GM19468 (cell line): ENCODE measurements around the gene PDXK.
"Not testable (repeated sequence)": the region's sequence is repeated elsewhere in the genome, so short reads cannot be mapped to it uniquely, and the experiment has no call there.

Experiments used
- ATAC-seq: cut with Tn5 transposase; IDR thresholded peaks from one replicate; pipeline ENCODE4 v1.9.1; 2021; ENCODE audit warnings: mild to moderate bottlenecking, moderate library complexity, moderate number of reproducible peaks; ENCODE audit not compliant: unreplicated experiment; ENCODE audit errors: extremely low read depth

PDXK gene

DNA sequence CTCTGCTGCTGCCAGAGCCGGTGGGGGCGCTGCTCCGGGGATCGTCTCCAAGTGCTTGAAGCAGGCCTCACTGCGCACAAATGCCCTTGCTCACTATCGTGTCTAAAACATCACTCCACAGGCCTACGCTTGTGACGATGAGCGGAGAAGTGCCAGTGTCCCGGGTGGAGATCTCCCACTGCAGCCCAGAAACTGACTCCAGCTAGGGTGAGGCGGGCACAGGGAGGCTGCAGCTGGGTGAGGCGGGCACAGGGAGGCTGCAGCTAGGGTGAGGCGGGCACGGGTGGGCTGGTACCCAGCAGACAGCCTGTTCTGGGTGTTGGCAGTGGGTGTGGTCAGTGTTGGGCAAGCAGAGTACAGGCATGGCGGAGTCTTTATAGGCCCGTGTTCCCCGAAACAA, 22.7 kb upstream of the PDXK start:
- no peak for ATAC-seq

DNA sequence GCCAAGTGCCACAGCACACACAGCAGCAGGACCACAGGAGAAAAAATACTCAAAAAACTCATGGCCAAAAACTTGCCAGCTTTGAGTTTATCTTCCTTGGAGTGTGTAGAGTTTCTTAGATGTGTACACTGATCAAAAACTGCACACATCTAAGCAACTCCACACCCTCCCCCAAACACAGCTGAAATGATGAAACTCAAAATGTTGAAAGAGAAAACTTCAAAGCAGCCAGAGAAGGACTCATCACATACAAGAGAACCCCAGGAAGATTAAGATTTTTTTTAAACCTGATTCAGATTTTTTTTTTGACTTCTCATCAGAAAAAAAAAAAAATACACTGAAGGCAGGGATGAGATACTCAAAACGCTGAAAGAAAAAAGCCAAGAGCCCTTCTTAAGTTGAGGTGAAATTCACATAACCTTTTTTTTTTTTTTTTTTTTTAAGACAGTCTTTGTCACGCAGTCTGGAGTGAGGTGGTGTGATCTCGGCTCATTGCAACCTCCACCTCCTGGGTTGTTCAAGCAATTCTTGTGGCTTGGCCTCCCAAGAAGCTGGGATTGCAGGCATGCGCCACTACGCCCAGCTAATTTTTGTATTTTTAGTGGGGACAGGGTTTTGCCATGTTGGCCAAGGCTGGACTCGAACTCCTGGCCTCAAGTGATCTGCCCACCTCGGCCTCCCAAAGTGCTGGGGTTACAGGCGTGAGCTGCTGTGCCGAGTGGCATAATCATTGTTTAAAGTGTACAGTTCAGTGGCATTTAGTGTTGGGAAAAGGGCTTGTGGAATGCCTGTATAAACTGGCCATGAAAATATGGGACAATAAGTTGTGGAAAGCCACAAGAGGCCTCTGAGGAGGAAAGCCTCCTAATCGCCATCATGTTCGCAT, 20.9 kb upstream of the PDXK start:
- no peak for ATAC-seq

DNA sequence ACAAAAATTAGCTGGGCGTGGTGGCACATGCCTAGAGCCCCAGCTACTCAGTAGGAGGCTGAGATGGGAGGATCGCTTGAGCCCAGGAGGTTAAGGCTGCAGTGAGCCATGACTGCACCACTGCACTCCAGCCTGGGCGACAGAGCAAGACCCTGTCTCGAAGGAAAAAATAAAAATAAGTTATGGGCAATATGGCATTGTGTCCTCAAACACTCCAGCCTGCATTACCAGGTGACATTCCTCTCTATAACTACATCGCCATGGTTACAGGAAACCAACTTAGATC, 19.5 kb upstream of the PDXK start:
- ATAC-seq: not testable (repeated sequence)

DNA sequence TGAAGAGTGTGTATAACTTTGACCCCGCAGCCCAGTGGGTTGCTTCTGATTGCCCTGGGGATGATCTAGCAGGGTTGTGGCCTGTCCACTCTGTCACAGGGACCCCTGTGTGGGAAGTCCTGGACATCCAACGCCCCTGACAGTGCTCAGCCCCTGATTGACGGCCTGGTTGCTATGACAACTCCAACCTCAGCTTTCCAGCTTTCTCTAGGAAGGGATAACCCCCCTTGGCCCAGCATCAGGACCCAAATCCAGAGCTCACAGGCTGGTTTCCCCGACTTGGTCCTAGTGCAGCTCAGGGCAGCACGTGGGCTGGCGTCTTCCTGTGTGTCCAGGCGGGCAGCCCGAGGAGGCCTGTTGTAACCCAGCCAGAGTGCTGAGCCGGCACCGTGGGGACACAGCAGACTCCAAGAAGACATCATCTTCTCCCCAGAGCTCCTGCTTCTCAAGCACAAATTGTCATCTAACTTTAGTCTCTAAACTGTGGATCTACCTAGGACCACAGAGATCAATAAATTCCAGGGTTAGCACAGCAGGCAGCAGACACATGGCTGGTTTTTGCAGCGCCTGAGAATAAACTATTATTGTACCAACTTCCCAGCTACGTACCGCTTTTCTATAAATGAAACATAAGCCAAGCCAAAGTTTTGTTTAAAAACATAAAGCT, 18.9 kb upstream of the PDXK start:
- ATAC-seq: no peak

DNA sequence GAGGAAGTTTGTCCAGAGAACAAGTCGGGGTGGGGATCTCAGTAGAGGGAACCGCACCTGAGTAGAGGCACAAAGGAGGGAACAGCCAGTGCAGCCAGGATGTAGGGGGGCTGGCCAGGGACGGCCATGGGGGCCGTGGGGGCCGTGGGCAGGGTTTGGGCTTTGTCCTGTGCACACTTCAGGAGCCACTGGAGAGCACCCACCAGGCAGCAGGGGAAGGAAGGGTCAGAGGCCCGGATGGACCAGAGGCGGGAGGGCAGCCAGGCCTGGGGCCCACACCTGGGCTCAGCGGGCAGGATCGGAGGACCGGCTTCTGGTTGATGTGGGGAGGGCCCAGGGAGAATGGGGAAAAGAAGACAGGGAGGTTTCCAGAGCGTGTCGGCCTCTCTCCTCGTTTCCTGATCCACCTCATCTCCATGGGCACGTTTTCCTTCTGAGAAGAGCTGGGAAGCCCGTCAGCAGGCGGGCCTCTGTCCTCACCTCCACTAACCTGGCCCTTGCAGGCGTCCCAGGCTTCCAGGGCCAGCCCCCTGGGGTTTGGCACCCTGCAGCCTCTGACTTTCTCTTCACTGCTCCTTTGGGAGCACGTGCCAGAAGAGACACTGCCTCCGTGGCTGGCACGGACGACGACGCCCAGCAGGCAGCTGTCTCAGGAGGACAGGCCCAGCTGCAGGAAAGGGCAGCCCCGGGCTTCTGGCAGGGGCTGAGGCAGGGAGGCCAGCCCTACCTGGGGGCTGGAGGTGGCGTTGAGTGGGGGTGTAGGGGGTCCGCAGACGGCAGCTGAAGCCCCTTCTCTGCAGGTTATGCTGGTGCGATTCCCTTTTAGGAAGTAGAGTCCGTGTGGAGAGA, 16.8 kb upstream of the PDXK start:
- ATAC-seq: no peak

DNA sequence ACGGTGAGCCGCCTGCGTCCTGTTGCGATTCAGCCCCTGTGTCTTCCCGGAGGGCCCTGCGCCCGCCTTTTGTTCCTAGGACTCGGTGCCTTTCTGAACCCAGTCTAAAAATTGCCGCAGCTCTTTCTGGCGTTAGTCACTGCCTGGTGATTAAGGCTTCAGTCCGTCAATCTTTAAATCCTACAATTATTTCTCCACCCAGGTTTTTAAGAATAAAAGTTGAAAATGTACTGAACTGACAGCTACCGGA, 16.2 kb upstream of the PDXK start:
- no peak for ATAC-seq

DNA sequence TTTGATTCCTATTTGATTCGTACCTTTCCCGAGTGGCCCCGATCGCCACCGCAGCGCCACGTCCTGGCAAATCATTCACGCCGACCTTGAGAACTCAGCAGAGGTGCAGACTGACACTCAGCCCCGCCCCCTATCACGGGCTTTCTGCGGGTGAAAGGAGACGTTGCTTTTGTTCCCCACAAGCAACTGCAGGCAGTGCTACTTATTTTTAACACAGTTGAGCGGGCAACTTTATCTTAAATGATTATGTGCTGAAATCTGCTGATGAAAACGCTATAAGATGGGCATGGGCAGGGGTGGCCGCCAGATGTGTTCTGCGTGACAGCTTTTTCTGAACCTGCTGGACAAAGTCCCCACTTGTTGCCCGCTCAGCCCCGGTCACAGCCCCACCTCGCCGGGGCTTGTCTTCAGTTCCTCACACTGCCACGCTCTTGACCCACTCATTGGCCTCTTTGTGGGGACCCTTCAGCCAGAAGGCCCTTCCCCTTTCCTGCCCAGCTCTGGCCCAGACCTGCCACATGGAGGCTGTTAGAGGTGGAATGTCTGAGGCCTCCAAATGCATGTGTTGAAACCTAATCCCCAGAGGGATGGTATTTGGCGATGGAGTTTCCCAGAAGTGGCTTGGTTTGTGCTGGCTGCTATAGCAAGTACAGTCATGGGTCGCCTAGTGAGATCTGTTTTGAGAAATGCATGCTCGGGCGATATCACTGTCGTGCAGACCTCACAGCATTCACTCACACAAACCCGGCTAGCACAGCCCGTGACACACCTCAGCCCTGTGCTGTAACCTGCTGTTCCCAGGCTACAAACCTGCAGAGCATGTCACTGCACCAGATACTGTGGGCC, 15.7 kb upstream of the PDXK start:
- ATAC-seq: no peak

DNA sequence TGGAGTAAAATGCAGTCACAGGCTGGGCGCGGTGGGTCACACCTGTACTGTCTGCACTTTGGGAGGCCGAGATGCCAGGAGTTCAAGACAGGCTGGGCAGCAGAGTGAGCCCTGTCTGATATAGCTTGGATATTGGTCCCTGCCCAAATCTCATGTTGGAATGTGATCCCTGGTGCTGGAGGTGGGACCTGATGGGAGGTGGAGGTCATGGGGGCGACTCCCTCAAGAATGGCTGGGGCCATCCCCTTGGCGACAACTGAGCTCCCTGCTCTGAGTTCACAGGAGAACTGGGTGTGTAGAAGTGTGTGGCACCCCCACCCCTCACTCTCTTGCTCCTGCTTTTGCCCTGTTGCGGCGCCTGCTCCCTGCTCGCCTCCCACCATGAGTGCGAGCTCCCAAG, 11.5 kb upstream of the PDXK start:
- no peak for ATAC-seq

DNA sequence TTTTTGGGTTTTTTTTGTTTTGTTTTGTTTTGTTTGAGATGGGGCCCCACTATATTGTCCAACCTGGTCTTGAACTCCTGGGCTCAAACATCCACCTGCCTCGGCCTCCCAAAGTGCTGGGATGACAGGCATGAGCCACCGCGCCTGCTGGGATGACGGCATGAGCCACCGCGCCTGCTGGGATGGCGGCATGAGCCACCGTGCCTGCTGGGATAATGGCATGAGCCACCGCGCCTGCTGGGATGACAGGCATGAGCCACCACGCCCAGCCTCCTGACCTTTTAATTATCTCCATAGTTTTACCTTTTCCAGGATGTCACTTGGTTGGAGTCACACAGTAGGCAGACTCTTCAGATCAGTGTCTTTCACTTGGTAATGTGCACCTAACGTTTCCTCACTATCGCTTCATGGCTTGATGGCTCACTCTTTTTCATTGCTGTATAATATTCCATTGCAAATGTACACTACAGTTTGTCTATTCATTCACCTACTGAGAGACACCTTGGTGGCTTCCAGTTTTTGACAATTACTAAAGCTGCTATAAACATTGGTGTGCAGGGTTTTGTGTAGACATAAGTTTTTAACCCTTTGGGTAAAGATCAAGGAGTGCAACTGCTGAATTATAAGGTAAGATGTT, 10.1 kb upstream of the PDXK start:
- ATAC-seq: no peak

DNA sequence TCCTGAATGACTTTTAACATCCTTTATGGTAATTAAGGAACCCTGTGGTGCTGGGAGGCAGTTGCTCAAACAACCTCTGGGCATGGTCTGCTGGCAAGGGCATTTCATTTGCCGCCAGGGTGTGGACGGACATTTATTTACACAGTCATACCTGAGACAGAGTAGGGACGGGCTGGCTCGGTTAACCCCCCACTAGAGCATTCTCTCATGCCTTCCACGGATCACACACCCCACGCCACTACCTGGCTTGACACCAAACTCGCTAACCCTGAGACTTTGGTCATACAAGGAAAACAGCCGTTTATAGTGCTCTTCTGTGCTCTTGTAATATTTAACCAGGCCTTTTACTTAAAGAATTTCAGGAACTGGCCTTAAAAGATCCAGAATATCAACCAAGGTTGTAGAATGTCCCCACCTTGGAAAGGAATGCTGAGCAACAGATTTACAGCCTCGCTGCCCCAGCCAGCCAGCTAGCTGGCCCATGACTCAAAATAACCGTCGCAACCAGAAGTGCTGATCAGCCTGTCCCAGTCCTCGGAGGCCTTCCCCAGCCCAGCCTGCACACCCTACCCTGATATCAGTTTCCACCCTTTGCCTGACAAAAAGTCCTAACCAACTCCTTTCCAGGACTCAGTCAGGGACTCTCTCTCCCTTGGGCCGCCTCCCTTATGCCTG, 6.5 kb upstream of the PDXK start:
- no peak for ATAC-seq

DNA sequence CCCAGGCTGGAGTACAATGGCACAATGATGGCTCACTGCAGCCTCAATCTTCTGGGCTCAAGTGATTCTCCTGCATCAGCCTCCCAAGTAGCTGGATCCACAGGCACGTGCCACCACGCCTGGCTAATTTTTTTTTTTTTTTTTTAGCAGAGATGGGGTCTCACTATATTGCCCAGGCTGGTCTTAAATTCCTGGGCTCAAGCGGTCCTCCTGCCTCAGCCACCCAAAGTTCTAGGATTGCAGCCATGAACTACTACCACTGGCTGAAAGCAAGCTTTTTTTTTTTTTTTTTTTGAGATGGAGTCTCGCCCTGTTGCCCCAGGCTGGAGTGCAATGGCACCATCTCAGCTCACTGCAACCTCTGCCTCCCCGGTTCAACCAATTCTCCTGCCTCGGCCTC, 5.8 kb upstream of the PDXK start:
- ATAC-seq: not testable (repeated sequence)

DNA sequence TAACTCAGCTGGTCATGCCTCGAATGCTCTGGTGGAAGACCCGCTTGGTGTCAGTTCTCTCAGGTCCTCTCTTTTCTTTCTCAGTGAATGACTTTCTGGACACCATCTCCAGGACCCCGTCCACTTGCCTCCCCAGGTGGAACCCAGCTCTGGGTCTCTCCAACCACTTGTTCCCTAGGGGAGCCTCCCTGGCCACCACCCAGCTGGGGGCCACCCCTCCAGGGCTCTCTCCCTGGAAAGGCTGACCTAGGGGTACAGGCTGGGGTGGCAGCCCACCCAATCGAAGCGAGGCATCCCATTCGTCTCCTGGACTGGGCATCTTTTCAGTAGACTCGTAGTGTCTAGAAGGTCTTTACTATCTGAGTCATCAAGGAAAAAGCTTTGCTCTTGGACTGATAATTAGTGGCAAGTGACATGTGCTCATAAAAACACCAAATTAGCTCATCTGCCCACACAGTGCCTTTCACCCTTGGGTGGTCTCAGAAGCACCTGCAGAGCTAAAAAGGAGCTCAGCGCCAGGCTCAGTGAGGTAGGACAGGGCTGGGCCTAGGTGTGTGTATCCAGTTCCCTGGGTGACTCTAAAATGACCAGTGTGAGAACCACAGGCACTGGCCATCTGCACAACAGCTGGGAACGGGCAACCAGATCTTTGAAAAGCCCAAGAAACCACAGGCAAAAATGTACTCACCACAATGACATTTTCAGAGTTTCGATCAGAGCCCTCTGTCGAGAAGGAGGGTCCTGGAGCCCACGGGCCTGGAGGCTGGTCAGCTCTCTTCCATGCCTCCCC, 2.4 kb upstream of the PDXK start:
- ATAC-seq: no peak

DNA sequence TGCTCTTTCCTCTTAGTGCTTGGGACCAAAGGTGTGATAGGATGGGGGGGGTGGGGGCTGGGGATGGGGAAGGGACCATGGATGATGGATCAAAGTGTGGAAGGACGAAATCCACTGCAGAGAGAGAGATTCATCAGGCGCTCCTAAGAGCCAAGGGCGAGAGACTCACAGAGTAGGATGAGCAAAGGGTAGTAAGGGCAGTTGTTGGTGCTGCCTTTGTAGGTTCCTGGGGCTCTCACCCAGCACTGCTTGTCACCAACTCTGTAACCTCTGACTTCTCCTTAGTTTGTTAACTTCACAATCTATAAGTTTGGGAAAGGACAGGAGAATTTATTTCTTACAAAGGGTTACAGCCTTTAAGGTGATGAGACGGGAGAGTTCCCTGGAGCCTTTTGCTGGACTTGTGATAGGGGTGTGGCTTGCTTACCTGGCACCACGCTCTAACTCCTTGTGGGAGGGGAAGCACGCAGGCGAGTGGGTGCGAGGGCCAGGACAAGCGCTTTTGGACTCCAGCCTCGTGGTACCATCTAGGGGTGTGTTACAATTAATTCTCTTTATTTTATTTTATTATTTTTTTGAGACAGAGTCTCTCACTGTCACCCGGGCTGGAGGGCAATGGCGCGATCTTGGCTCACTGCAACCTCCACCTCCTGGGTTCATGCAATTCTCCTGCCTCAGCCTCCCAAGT, 1.6 kb upstream of the PDXK start:
- no peak for ATAC-seq

DNA sequence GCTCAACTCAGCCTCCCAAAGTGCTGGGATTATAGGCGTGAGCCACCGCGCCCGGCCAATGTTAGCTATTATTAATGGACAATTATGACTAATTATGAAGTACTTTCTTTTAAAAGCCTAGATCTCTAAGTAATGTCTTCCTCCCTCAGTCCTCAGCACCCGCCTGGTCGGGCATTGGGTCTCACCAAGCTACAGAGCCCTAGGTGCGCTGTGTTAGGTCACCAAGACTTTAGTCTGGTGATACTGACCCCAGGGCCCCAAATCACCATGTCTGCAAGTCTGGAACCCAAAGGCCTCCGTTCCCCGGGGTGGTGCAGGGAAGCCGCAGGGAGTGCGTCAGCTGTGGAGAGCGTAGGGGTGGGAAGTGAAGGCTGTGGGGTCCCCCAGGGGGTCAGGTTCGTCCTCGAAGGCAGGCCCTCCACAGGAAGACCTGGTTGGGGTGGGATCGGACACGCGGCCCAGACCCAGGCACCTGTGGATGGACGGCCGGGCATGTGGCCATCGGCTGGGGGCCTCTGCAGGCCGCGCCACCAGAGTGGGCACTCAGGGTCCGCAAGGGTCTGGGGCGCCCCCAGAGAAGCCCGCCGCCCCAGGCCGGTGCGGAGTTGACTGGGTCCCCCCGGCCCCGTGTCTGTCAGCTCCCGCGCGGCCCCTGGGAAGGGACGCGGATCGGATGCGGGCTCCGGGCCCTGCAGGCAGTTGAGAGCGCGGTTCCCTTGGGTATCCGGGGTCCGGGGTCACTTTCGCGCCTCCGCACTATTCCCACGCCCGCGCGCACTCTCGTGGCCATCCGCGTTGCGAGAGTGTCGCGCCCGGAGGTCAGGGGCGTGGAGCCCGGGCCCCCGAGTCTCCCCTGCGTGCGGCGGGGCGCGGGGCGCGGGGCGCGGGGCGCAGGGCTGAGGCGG, 710 bp upstream of the PDXK start:
- no peak for ATAC-seq

DNA sequence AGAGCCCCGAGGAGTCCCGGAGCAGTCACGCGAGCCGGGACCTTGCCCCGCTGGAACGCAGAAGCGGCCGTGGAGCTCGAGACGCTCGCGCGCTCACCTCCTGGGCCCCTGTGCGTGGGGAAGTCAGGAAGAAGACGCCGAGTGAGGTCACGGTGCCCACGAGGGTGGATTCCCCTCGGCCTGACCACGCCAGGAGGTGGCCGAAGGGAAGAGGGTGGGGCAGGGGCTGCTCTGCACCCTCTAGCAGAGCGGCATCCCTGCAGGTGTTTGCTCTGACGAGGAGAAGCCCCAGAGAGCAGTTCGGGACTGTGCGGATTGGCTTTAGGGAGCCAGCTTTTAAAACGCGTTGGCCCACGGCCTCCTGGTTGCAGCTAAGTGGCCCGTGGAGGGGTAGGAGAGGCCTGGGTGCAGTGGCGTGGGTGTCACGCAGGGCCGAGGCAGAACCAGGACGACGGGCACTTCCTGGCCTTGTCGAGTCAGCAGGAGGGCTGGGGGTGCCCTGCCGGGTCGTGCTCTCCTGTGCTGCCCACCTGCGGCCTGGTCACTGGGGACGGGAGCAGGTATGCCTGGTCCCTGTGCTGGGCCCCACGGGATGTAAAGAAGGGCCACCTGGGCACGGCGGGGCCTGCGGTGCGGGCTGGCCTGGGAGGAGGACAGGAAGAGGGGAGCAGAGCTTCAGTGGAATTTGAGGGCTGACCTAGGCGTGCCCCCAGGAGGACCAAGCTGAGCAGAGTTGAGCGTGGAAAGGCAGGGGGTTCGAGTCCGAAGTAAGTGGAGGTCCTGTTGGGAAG, 1.0 kb downstream of the PDXK start:
- no peak for ATAC-seq

DNA sequence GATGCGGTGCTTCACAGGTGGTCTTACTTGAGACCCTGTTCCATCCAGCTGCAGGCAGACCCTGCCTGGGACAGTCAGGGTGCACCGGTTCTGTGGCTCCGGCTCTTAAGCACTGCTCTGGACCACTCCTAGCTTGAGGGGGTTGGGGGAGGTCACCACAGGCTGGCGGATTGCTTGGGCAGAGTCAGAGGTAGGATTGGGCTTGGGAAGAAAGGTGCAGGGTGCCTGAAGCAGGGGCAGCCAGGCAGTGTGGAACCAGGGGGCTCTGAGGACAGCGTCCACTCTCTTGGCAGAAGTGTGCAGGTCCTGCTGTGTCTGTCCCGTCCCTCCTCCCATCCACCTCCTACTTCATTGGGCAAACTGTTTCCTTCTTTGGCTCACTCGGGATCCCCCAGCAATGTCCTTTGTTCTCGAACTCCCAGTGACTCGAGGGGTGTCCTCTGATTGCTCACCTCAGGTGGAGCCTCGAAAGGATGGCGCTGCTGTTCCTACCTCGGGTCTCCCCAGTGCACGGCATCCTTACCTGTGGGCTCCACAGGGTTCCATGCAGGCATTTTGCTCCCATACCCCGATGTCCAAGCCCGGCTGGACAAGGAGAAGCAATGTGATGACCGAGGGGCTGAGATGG, 1.7 kb downstream of the PDXK start:
- no peak for ATAC-seq
